Measurements from ENCODE around the gene PRKCA. TPM values are rescaled to one million over a fixed set of nuclear protein-coding genes. Genes with fewer than 3 reads are reported as not detected.
A peak's percentile ranks its signal among the peaks of the same experiment; 100 is the strongest.

PRKCA gene
- total and polyA plus RNA-seq, 2 of the 13 experiments (the other 11 are each of a cell fraction or from before 2014, with no cell fraction given) = 18.5 to 21.5 TPM

GRCh38 chr17:66386498-66387351 is 84.3 kb downstream of the PRKCA start (continued):
- TF ChIP-seq RERE (CRISPR knock-in tag; IDR thresholded peaks at IDR 0.05; ENCODE audit: low read depth) = no peak
- TF ChIP-seq ZNF773 (CRISPR knock-in tag; IDR thresholded peaks at IDR 0.05; ENCODE audit: borderline replicate concordance) = no peak
- no peak for TF ChIP-seq ZFP37 (CRISPR knock-in tag; IDR thresholded peaks at IDR 0.05; ENCODE audit: borderline replicate concordance)
- TF ChIP-seq SETDB1 (CRISPR knock-in tag; IDR thresholded peaks at IDR 0.05; ENCODE audit: borderline replicate concordance) = no peak
- TF ChIP-seq SP2 (CRISPR knock-in tag; IDR thresholded peaks at IDR 0.05) = no peak
- TF ChIP-seq IKZF4 (CRISPR knock-in tag; IDR thresholded peaks at IDR 0.05; ENCODE audit: borderline replicate concordance, low read depth, not compliant biosample characterization) = no peak
- TF ChIP-seq MYNN (CRISPR knock-in tag; IDR thresholded peaks at IDR 0.05; ENCODE audit: low read depth) = no peak
- TF ChIP-seq ZNF484 (CRISPR knock-in tag; IDR thresholded peaks at IDR 0.05; ENCODE audit: borderline replicate concordance, low read depth) = no peak
- no peak for TF ChIP-seq ZIK1 (CRISPR knock-in tag; IDR thresholded peaks at IDR 0.05; ENCODE audit: borderline replicate concordance, low read depth)
- TF ChIP-seq YY1 (IDR thresholded peaks at IDR 0.05; ENCODE audit: insufficient read depth, insufficient replicate concordance, low read depth, low read length) = no peak
- TF ChIP-seq ZNF251 (CRISPR knock-in tag; IDR thresholded peaks at IDR 0.05) = no peak
- no peak; the same call in 1 of the 2 replicates for TF ChIP-seq SALL1 (CRISPR knock-in tag; IDR thresholded peaks at IDR 0.05)
- TF ChIP-seq ARID3A (IDR thresholded peaks at IDR 0.05; ENCODE audit: low read depth, low read length) = no peak
- peak; percentile 45 for TF ChIP-seq PBX2 (CRISPR knock-in tag; IDR thresholded peaks at IDR 0.05)
- no peak for TF ChIP-seq ZNF724P (CRISPR knock-in tag; IDR thresholded peaks at IDR 0.05; ENCODE audit: borderline replicate concordance)
- TF ChIP-seq IKZF5 (CRISPR knock-in tag; IDR thresholded peaks at IDR 0.05) = no peak
- TF ChIP-seq TFDP2 (CRISPR knock-in tag; IDR thresholded peaks at IDR 0.05) = no peak

Data from HepG2 (cell line).